Kidney (tissue), 14 donors: ENCODE results near the gene CD38. TPM values are rescaled to one million over a fixed set of nuclear protein-coding genes. Genes with fewer than 3 reads are reported as not detected.
"Not testable (repeated sequence)": the region's sequence is repeated elsewhere in the genome, so short reads cannot be mapped to it uniquely, and the experiment has no call there.

Source experiments
- DNase-seq, 5 donors: peaks; one replicate each; pipeline ENCODE4 v3.0.0-alpha.2; 2013 to 2020
- FAIRE-seq: peaks from 2 replicates; lab custom pipeline; 2012; peaks lifted over from hg19 to GRCh38; lab: Jason Lieb, UNC
- H3K27ac ChIP-seq, 2 donors: one replicate each; pipeline ENCODE4 v1.7.0; 2013; ENCODE audit warnings: low read depth in 2 of 2, low read length in 2 of 2, inconsistent platforms in 1 of 2
- H3K27me3 ChIP-seq: one replicate; pipeline ENCODE4 v1.7.1; 2013; ENCODE audit warnings: low read length, inconsistent platforms; ENCODE audit not compliant: control insufficient read depth, insufficient read depth
- H3K36me3 ChIP-seq, 3 donors: one replicate each; pipeline versions ENCODE4 v1.7.0 to v1.7.1; 2013; ENCODE audit warnings: low read length in 3 of 3, control low read depth in 1 of 3, inconsistent platforms in 1 of 3; ENCODE audit not compliant: insufficient read depth in 3 of 3, control insufficient read depth in 2 of 3
- H3K4me1 ChIP-seq, 3 donors: one replicate each; pipeline versions ENCODE4 v1.7.0 to v1.7.1; 2013; ENCODE audit warnings: low read length in 3 of 3, inconsistent platforms in 1 of 3, low read depth in 1 of 3; ENCODE audit not compliant: control insufficient read depth in 2 of 3, insufficient read depth in 2 of 3
- H3K4me3 ChIP-seq, 3 donors: one replicate each; pipeline versions ENCODE4 v1.7.0 to v1.8.1; 2013; ENCODE audit warnings: low read length in 3 of 3, control low read depth in 1 of 3, inconsistent platforms in 1 of 3
- H3K9ac ChIP-seq, 3 donors: one replicate each; pipeline versions ENCODE4 v1.7.0 to v1.7.1; 2013; ENCODE audit warnings: low read length in 3 of 3, control low read depth in 1 of 3, inconsistent platforms in 1 of 3
- H3K9me3 ChIP-seq, 3 donors: one replicate each; pipeline versions ENCODE4 v1.7.0 to v1.7.1; 2013; ENCODE audit warnings: low read length in 3 of 3, control low read depth in 1 of 3, inconsistent platforms in 1 of 3; ENCODE audit not compliant: control insufficient read depth in 2 of 3, insufficient read depth in 1 of 3
- CTCF ChIP-seq: IDR thresholded peaks from 3 replicates; pipeline ENCODE4 v1.5.1; 2012; ENCODE audit warnings: mild to moderate bottlenecking, moderate library complexity, borderline replicate concordance; ENCODE audit not compliant: insufficient read depth; ENCODE audit errors: extremely low read depth
- intact Hi-C: fragments of 100-400 bp; cut with DNase I; formaldehyde crosslinking; loops from one replicate; pipeline ENCODE4 v1.11.1; 2022
- polyA plus RNA-seq: library from polyadenylated mRNA; stranded (reverse); fragments of 350-450 nt; fragmentation: Illumina TruSeq; extraction: RNeasy Lipid Tissue Mini Kit (QIAGEN cat#74804); gene quantifications from one replicate; pipeline ENCODE4 v1.2.3, GENCODE V29; 2014; ENCODE audit warnings: low read depth, low replicate concordance; ENCODE audit not compliant: insufficient read depth
- total RNA-seq: library from RNA; stranded (reverse); fragmentation: NEBNext Ultra II Directional; extraction: Animal tissue kit (Norgen Biotek cat#: 25700); gene quantifications from one replicate; pipeline ENCODE4 v1.2.1, GENCODE V29; 2021
- donor health status: control.
- donor health status: control.
- donor health status: control.
- donor health status: control.
- donor health status: control.
- donor health status: DM: yes; HTN: yes; CAD: no.
- donor health status: Normal renal cell carcinoma (clear cell type).

Gene CD38
- total and polyA plus RNA-seq, 2 donors from 2014 or later = 0.15 to 8.9 TPM

GRCh38 chr4:15853345-15853744 is 75.2 kb downstream of the CD38 start:
- DNase-seq (no peak), FAIRE-seq (no peak)

GRCh38 chr4:15855804-15856475 is 77.8 kb downstream of the CD38 start:
- Histone ChIP-seq H3K27ac (peak overlapping the region in 1 of 2 donors; percentile 43), H3K9me3 (no peaks in the 10 kb centered on the region), H3K4me3 (no peak overlapping the region), H3K4me1 (no peaks in the 10 kb centered on the region), H3K36me3 (no peaks in the 10 kb centered on the region), H3K9ac (no peak overlapping the region), H3K27me3 (no peaks in the 10 kb centered on the region)
- no peak for TF ChIP-seq CTCF
- DNase-seq = peak in 4 of 5 donors; percentile 12 to 85 (median 52)
- intact Hi-C loops = no loop called here
- FAIRE-seq = no peak

More at GRCh38 chr4:15853345-15853744, 75.2 kb downstream of the CD38 start:
- Histone ChIP-seq H3K4me3 (no peak overlapping the region), H3K9me3 (no peaks in the 10 kb centered on the region), H3K27ac (no peak overlapping the region), H3K4me1 (no peaks in the 10 kb centered on the region), H3K36me3 (no peaks in the 10 kb centered on the region), H3K27me3 (no peaks in the 10 kb centered on the region), H3K9ac (no peak overlapping the region)
- no peak for TF ChIP-seq CTCF
- intact Hi-C loops = no loop called here

- intact Hi-C loops, H3K27ac ChIP-seq, H3K4me3 ChIP-seq, H3K36me3 ChIP-seq, H3K27me3 ChIP-seq, H3K9me3 ChIP-seq, FAIRE-seq, H3K9ac ChIP-seq, H3K4me1 ChIP-seq, DNase-seq: not testable (repeated sequence)
These were observed 83.1 kb downstream of the CD38 start for GRCh38 chr4:15861198-15861597.

- DNase-seq = no peak
- no peak overlapping the region for H3K27ac ChIP-seq
- TF ChIP-seq CTCF = no peak
- no peaks in the 10 kb centered on the region for H3K27me3 ChIP-seq
- H3K9me3 ChIP-seq = no peaks in the 10 kb centered on the region
- no peak overlapping the region for H3K9ac ChIP-seq
- no peak overlapping the region for H3K4me3 ChIP-seq
- intact Hi-C loops = no loop called here
- FAIRE-seq = no peak
- H3K4me1 ChIP-seq = no peaks in the 10 kb centered on the region
- no peaks in the 10 kb centered on the region for H3K36me3 ChIP-seq
These were observed 86.8 kb downstream of the CD38 start for GRCh38 chr4:15864651-15865566.
